IMR-90 (cell line): ENCODE results near the gene ENOX2. TPM values are rescaled to one million over a fixed set of nuclear protein-coding genes. Genes with fewer than 3 reads are reported as not detected.

Experiments used
- ATAC-seq: fragments of 200-7000 bp; cut with Tn5 transposase; 2 replicates; pipeline ENCODE4 v1.9.1; 2020; ENCODE audit warnings: low read depth, mild to moderate bottlenecking, moderate library complexity
- BruUV-seq: library from RNA; stranded (reverse); fragments of 400-500 nt; replicated peaks from 2 replicates; lab custom pipeline; 2021; lab: Mats Ljungman, UMichigan
- CTCF ChIA-PET: fragments of 300-600 bp; formaldehyde crosslinking; extraction: SDS; loops from one replicate; lab custom pipeline; 2021; ENCODE audit warnings: antibody characterized with exemption; lab: Yijun Ruan, JAX
- POLR2A ChIA-PET: fragments of 300-600 bp; sonication (Branson Sonifier 250); formaldehyde crosslinking; loops from one replicate; lab custom pipeline; 2022; ENCODE audit warnings: antibody characterized with exemption; ENCODE audit not compliant: unreplicated experiment; lab: Charles Lee
- DNase-seq: peaks from one replicate; pipeline ENCODE4 v3.0.0; 2013
- H2AFZ ChIP-seq: replicated peaks from 2 replicates; pipeline ENCODE3; 2013; ENCODE audit warnings: low read length, mild to moderate bottlenecking; ENCODE audit not compliant: poor library complexity
- H2AK5ac ChIP-seq: 2 replicates; pipeline ENCODE4 v1.6.1; 2013; ENCODE audit warnings: low read depth, low read length, inconsistent platforms
- H2AK9ac ChIP-seq: replicated peaks from 2 replicates; pipeline ENCODE3; 2013; ENCODE audit warnings: mild to moderate bottlenecking, low read depth, low read length, moderate library complexity; ENCODE audit not compliant: poor library complexity
- H2BK120ac ChIP-seq: 2 replicates; pipeline ENCODE4 v1.6.1; 2013; ENCODE audit warnings: low read depth, low read length, inconsistent platforms
- H2BK15ac ChIP-seq: 3 replicates; pipeline ENCODE4 v1.6.1; 2013; ENCODE audit warnings: low read depth, low read length, inconsistent platforms
- H2BK20ac ChIP-seq: 2 replicates; pipeline ENCODE4 v1.6.1; 2013; ENCODE audit warnings: low read depth, mild to moderate bottlenecking, inconsistent platforms, low read length, moderate library complexity
- H2BK5ac ChIP-seq: 2 replicates; pipeline ENCODE4 v1.6.1; 2013; ENCODE audit warnings: mild to moderate bottlenecking, low read depth, low read length, inconsistent platforms; ENCODE audit not compliant: poor library complexity, severe bottlenecking
- H3K14ac ChIP-seq: replicated peaks from 2 replicates; pipeline ENCODE4 v1.6.1; 2013; ENCODE audit warnings: low read depth, low read length, inconsistent platforms
- H3K18ac ChIP-seq: 2 replicates; pipeline ENCODE4 v1.6.1; 2013; ENCODE audit warnings: low read depth, low read length, control low read depth
- H3K23ac ChIP-seq: 2 replicates; pipeline ENCODE4 v1.6.1; 2013; ENCODE audit warnings: low read depth, low read length, inconsistent platforms
- H3K27ac ChIP-seq: 2 replicates; pipeline ENCODE4 v1.5.1; 2013; ENCODE audit warnings: mild to moderate bottlenecking, control low read depth, low read length; ENCODE audit not compliant: insufficient read depth
- H3K27me3 ChIP-seq: 2 replicates; pipeline ENCODE4 v1.6.1; 2013; ENCODE audit warnings: low read length; ENCODE audit not compliant: control insufficient read depth, insufficient read depth
- H3K36me3 ChIP-seq: 2 replicates; pipeline ENCODE4 v1.6.1; 2013; ENCODE audit warnings: low read length, mixed read lengths; ENCODE audit not compliant: control insufficient read depth, insufficient read depth
- H3K4ac ChIP-seq: 2 replicates; pipeline ENCODE4 v1.6.1; 2013; ENCODE audit warnings: low read depth, low read length, inconsistent platforms
- H3K4me1 ChIP-seq: 2 replicates; pipeline ENCODE4 v1.6.1; 2013; ENCODE audit warnings: low read length, mixed read lengths; ENCODE audit not compliant: control insufficient read depth, insufficient read depth
- H3K4me2 ChIP-seq: 2 replicates; pipeline ENCODE4 v1.6.1; 2013; ENCODE audit warnings: low read depth, mild to moderate bottlenecking, control low read depth, low read length, moderate library complexity
- H3K4me3 ChIP-seq: 2 replicates; pipeline ENCODE4 v1.5.1; 2013; ENCODE audit warnings: low read depth, mild to moderate bottlenecking, control low read depth, low read length, moderate library complexity; ENCODE audit not compliant: insufficient read depth
- H3K56ac ChIP-seq: 2 replicates; pipeline ENCODE4 v1.6.1; 2013; ENCODE audit warnings: low read length, inconsistent platforms; ENCODE audit not compliant: insufficient read depth; ENCODE audit errors: extremely low read depth
- H3K79me1 ChIP-seq, 2 experiments: 2 replicates each; pipeline ENCODE4 v1.6.1; 2013; ENCODE audit warnings: low read length in 2 of 2, inconsistent platforms in 1 of 2, low read depth in 1 of 2
- H3K9ac ChIP-seq: 2 replicates; pipeline ENCODE4 v1.6.1; 2013; ENCODE audit warnings: low read depth, low read length, control low read depth
- H3K9me1 ChIP-seq: 2 replicates; pipeline ENCODE4 v1.6.1; 2013; ENCODE audit warnings: low read length, inconsistent platforms; ENCODE audit not compliant: insufficient read depth
- H3K9me3 ChIP-seq: 2 replicates; pipeline ENCODE4 v1.6.1; 2013; ENCODE audit warnings: low read length; ENCODE audit not compliant: control insufficient read depth, insufficient read depth
- H4K20me1 ChIP-seq: 2 replicates; pipeline ENCODE4 v1.6.1; 2013; ENCODE audit warnings: low read length, inconsistent platforms; ENCODE audit not compliant: insufficient read depth
- H4K5ac ChIP-seq: 2 replicates; pipeline ENCODE4 v1.6.1; 2013; ENCODE audit warnings: mild to moderate bottlenecking, low read depth, low read length, control low read depth
- H4K8ac ChIP-seq, 2 experiments: 2 replicates each; pipeline ENCODE4 v1.6.1; 2013; ENCODE audit warnings: low read depth in 2 of 2, low read length in 2 of 2, control low read depth in 1 of 2, inconsistent platforms in 1 of 2
- H4K91ac ChIP-seq: 2 replicates; pipeline ENCODE4 v1.6.1; 2013; ENCODE audit warnings: low read depth, low read length, inconsistent platforms; ENCODE audit not compliant: insufficient read depth
- BHLHE40 ChIP-seq: fragments of 150-350 bp; IDR thresholded peaks from 2 replicates; pipeline ENCODE4 v1.6.1; 2016; ENCODE audit warnings: mild to moderate bottlenecking, low read depth, low read length
- CEBPB ChIP-seq: IDR thresholded peaks from 2 replicates; pipeline ENCODE4 v1.6.1; 2012; ENCODE audit warnings: low read depth, low read length, improper control_type of control experiment
- ELK1 ChIP-seq: fragments of 150-350 bp; IDR thresholded peaks from 2 replicates; pipeline ENCODE4 v1.6.1; 2016; ENCODE audit warnings: low read depth, mild to moderate bottlenecking, low read length, moderate library complexity, borderline replicate concordance
- FOS ChIP-seq: fragments of 150-350 bp; IDR thresholded peaks from 2 replicates; pipeline ENCODE4 v1.6.1; 2016; ENCODE audit warnings: low read depth, low read length
- MAFK ChIP-seq: IDR thresholded peaks from 2 replicates; pipeline ENCODE4 v1.6.1; 2012; ENCODE audit warnings: low read depth, low read length, improper control_type of control experiment
- MAZ ChIP-seq: IDR thresholded peaks from 2 replicates; pipeline ENCODE4 v1.6.1; 2012; ENCODE audit warnings: low read depth, mild to moderate bottlenecking, low read length, improper control_type of control experiment, moderate library complexity, borderline replicate concordance
- MXI1 ChIP-seq: IDR thresholded peaks from 2 replicates; pipeline ENCODE4 v1.6.1; 2012; ENCODE audit warnings: low read depth, mild to moderate bottlenecking, low read length, moderate library complexity, borderline replicate concordance
- NFE2L2 ChIP-seq: fragments of 150-350 bp; IDR thresholded peaks from 2 replicates; pipeline ENCODE4 v1.6.1; 2016; ENCODE audit warnings: low read depth, mild to moderate bottlenecking, low read length
- POLR2A ChIP-seq: IDR thresholded peaks from 2 replicates; pipeline ENCODE4 v1.6.1; 2012; ENCODE audit warnings: mild to moderate bottlenecking, low read depth, low read length
- RAD21 ChIP-seq: IDR thresholded peaks from 2 replicates; pipeline ENCODE4 v1.6.1; 2012; ENCODE audit warnings: low read length, improper control_type of control experiment
- RCOR1 ChIP-seq: IDR thresholded peaks from 2 replicates; pipeline ENCODE4 v1.6.1; 2012; ENCODE audit warnings: mild to moderate bottlenecking, low read length, improper control_type of control experiment; ENCODE audit not compliant: insufficient replicate concordance
- RFX5 ChIP-seq: IDR thresholded peaks from 2 replicates; pipeline ENCODE4 v1.8.0; 2012; ENCODE audit warnings: low read depth, mild to moderate bottlenecking, low read length, moderate library complexity
- SMC3 ChIP-seq: fragments of 150-350 bp; IDR thresholded peaks from 2 replicates; pipeline ENCODE4 v1.6.1; 2016; ENCODE audit warnings: low read depth, mild to moderate bottlenecking, antibody characterized with exemption, low read length, moderate library complexity
- USF2 ChIP-seq: fragments of 150-350 bp; IDR thresholded peaks from 2 replicates; pipeline ENCODE4 v1.6.1; 2017; ENCODE audit warnings: mild to moderate bottlenecking, antibody characterized with exemption, low read length, low read depth
- WGBS, 2 experiments: methylation state at CpG; one replicate each; pipeline versions ENCODE4 v1.1.5 to v1.1.7; 2013; ENCODE audit warnings: missing lambda C conversion rate in 2 of 2; ENCODE audit not compliant: insufficient read length in 1 of 2; ENCODE audit errors: extremely low coverage in 2 of 2; 5-methylcytosine and 5-hydroxymethylcytosine counted together
- dilution Hi-C: fragments of 300-500 bp; cut with HindIII; formaldehyde crosslinking; loops from one replicate; pipeline ENCODE4 v1.14.3; 2018; ENCODE audit warnings: low sequenced_read_pairs; ENCODE audit not compliant: unreplicated experiment
- in situ Hi-C: fragments of 300-500 bp; cut with MboI; formaldehyde crosslinking; loops from 3 replicates; pipeline ENCODE4 v1.14.3; 2019; ENCODE audit warnings: low sequenced_read_pairs, inconsistent platforms, mixed read lengths
- intact Hi-C: fragments of 100-400 bp; cut with micrococcal nuclease; formaldehyde crosslinking; loops from 2 replicates; pipeline ENCODE4 v1.10.0; 2022
- polyA plus RNA-seq, 3 experiments: library from polyadenylated mRNA; depleted of rRNA; stranded (reverse); fragments of >200 nt; gene quantifications; 2 replicates each; pipeline ENCODE4 v1.2.3, GENCODE V29; 2012; ENCODE audit warnings: low replicate concordance in 1 of 3
- total RNA-seq: library from RNA; depleted of rRNA; stranded (reverse); fragments of >200 nt; gene quantifications from 2 replicates; pipeline ENCODE4 v1.2.3, GENCODE V29; 2012

Gene ENOX2
- total and polyA plus RNA-seq, 2 of the 4 experiments (the other 2 are of a cell fraction) = 6.3 to 11.8 TPM

GRCh38 chrX:130826249-130826648 is 76.8 kb downstream of the ENOX2 start:
- in situ Hi-C loops = no loop called here
- H3K23ac ChIP-seq = no peak overlapping the region

More at GRCh38 chrX:130826249-130826648, 76.8 kb downstream of the ENOX2 start:
- no CpG with 5 or more reads among the region's 1 CpG for WGBS, 2 experiments
- DNase-seq (no peak), ATAC-seq (no peak)
- H2BK20ac ChIP-seq = no peak overlapping the region
- intact Hi-C loops = no loop called here
- ChIA-PET POLR2A (no interaction called here), CTCF (interaction anchor here (0.6 kb wide), 1 partner anchor 90 kb away, joined by 5 read pairs; no protein-coding TSS in a partner anchor)
- H3K56ac ChIP-seq = no peak overlapping the region
- no peaks in the 10 kb centered on the region for H4K20me1 ChIP-seq
- H3K4me1 ChIP-seq = no peaks in the 10 kb centered on the region
- no peaks in the 10 kb centered on the region for H3K36me3 ChIP-seq
- H3K9me3 ChIP-seq = no peaks in the 10 kb centered on the region
- TF ChIP-seq SMC3 = no peak
- TF ChIP-seq BHLHE40 = no peak
- no peak for TF ChIP-seq MAZ
- no peak for TF ChIP-seq USF2
- TF ChIP-seq RCOR1 = no peak
- TF ChIP-seq RAD21 = no peak
- TF ChIP-seq POLR2A = no peak
- no peak for TF ChIP-seq MXI1
- no peak for TF ChIP-seq NFE2L2
- TF ChIP-seq FOS = no peak
- TF ChIP-seq ELK1 = no peak
- TF ChIP-seq RFX5 = no peak
- TF ChIP-seq CEBPB = no peak
- no peak for TF ChIP-seq MAFK
- H4K8ac ChIP-seq = no peak overlapping the region
- no peaks in the 10 kb centered on the region for H3K79me1 ChIP-seq
- no peak overlapping the region for H2AK9ac ChIP-seq
- no peak overlapping the region for H2AFZ ChIP-seq
- dilution Hi-C loops = no loop called here
- no peak overlapping the region for H4K91ac ChIP-seq
- no peak overlapping the region for H2BK5ac ChIP-seq
- no peak overlapping the region for H2AK5ac ChIP-seq
- H3K9ac ChIP-seq = no peak overlapping the region
- no peak overlapping the region for H4K5ac ChIP-seq
- H3K18ac ChIP-seq = no peak overlapping the region
- no TSS peak for BruUV-seq
- no peak overlapping the region for H3K14ac ChIP-seq
- no peak overlapping the region for H2BK120ac ChIP-seq
- H3K4ac ChIP-seq = no peak overlapping the region
- H3K9me1 ChIP-seq = no peaks in the 10 kb centered on the region
- no peak overlapping the region for H3K27ac ChIP-seq
- no peaks in the 10 kb centered on the region for H3K27me3 ChIP-seq
- no peak overlapping the region for H3K4me2 ChIP-seq
- no peak overlapping the region for H3K4me3 ChIP-seq
- no peak overlapping the region for H2BK15ac ChIP-seq
